Stimulated activated CD8-positive, alpha-beta memory T cell treated with anti-CD3 and anti-CD28 coated beads, Interleukin-2, amount 100 ng/mL, for 1 hour (primary cell): ENCODE data around the gene METRN.

Experiments
- DNase-seq, 2 donors: peaks; one replicate each; pipeline ENCODE4 v3.0.0-alpha.2; 2020; ENCODE audit warnings: low read depth in 2 of 2

METRN gene

GRCh38 chr16:677316-678190, 37.4 kb upstream of the METRN start:
- no peak for DNase-seq

DNA sequence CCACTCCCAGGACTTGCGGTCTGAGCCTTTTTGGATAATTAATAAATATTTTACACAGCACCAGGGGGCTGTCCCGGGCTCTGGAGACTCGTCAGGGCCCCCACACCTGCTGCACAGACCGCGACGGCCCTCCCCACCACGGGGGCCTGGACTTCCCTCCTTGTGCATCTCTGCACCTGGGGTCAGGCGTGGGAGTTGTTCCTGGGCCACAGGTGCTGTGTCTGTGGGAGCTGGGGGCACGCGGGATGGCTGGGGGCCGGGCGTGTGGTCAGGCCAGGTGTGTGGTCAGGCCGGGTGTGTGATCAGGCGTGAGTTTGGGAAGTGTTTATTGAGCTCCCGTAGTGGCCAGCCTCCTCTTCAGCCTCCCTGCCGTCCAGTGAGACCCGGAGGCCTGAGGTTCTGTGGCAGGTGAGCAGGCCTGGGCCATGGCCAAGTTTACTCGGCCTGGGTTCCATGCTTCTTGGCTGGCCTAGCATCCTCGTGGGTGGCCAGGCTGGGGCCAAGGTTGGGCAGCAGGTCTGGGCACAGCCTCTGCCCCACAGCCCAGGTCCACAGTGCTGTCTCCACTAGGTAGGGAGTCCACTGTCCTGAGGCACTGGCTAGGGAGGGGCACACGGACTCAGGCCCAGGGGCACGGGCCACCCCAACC, 36.6 kb upstream of the METRN start:
- DNase-seq: no peak

- peak in 1 of 2 donors; percentile 35 for DNase-seq
These were observed 35.8 kb upstream of the METRN start for GRCh38 chr16:678858-679813.

- peak; percentile 65 to 83 for DNase-seq
These were observed 34.9 kb upstream of the METRN start, which contains the start of gene STUB1 for GRCh38 chr16:679814-680624. Gene STUB1 (plus strand): TSS chr16:680410. CDS start chr16:680526, 116 bp downstream.

DNA sequence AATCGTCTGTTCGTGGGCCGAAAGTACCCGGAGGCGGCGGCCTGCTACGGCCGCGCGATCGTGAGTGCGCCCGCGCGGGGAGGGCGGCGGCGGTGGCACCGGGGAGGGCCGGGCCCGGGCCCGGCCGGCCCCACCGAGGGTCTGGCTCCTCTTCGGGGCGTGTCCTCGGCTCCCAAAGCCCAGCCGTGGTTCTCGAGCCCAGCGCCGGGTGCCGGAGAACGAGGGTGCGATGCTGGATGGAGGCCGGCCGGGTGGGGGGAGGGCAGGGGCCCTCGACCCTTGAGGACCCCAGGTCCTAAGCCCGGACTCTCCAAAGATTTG, 34.3 kb upstream of the METRN start:
- no peak for DNase-seq

DNA sequence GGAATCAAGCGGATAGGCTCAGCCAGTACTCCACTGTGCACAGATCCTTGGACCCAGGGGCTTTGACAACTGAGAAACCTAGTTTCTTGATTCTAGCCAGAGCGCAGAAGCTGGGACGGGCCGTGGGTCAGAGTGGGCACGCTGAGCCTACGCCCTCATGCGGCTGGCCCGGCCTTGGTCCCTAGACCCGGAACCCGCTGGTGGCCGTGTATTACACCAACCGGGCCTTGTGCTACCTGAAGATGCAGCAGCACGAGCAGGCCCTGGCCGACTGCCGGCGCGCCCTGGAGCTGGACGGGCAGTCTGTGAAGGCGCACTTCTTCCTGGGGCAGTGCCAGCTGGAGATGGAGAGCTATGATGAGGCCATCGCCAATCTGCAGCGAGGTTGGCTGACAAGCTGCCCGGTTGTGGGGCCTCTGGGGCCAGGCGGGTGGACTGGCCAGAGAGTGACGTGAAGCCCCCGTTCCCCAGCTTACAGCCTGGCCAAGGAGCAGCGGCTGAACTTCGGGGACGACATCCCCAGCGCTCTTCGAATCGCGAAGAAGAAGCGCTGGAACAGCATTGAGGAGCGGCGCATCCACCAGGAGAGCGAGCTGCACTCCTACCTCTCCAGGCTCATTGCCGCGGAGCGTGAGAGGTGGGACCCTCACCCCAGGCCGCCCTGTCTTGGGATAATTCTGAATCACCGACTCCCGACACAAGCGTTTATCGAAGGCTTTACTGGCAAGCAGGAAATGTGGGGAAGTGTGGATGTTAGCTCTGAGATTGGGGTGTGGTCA, 33.8 kb upstream of the METRN start:
- no peak for DNase-seq

DNA sequence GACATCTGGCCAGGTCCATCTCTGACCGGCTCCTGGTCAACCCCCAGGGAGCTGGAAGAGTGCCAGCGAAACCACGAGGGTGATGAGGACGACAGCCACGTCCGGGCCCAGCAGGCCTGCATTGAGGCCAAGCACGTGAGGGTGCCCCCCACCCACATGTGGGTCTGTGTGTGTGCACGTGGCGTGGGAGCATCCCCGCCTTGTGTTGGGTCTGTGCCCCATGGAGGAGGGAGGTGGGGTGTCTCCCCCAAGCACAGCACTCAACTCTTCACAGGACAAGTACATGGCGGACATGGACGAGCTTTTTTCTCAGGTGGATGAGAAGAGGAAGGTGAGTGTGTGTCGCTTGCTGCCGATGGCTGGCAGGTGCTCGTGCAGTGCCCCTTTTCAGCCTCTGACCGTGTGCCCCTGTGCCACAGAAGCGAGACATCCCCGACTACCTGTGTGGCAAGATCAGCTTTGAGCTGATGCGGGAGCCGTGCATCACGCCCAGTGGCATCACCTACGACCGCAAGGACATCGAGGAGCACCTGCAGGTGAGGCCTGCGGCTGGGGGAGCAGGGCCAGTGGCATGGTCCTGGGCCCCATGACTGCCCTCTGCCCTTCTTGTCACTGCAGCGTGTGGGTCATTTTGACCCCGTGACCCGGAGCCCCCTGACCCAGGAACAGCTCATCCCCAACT, 33.0 kb upstream of the METRN start:
- no peak for DNase-seq

DNA sequence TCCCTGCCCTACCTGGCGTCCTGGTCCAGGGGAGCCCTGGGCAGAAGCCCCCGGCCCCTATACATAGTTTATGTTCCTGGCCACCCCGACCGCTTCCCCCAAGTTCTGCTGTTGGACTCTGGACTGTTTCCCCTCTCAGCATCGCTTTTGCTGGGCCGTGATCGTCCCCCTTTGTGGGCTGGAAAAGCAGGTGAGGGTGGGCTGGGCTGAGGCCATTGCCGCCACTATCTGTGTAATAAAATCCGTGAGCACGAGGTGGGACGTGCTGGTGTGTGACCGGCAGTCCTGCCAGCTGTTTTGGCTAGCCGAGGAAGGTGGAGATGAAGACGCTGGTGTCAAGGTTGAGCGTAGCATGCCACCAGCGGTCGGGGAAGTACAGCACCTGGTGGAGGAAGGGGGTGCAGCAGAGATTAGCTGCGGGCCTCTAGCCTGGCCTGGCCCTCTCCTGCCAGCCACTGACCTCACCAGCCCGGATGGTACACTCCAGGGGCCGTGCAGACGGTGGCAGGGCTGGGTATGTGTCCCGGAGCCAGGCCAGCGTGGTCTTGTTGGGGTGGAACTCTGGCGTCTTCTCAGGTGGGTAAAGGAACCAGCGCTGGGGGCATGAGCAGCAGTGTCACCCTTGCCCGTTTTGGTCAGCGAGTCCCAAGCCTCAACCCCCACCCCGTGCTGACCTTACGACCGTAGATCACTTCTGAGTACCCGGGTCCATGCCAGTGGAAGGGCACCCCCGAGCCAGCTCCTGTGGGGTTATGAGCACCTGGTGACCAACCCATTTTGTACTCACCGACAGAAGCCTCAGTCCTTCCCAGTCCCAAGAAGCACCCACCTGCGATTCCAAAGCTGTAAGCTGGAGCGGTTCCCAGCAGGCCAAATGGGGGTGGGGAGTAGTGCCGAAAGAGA, 32.2 kb upstream of the METRN start:
- no peak for DNase-seq

DNA sequence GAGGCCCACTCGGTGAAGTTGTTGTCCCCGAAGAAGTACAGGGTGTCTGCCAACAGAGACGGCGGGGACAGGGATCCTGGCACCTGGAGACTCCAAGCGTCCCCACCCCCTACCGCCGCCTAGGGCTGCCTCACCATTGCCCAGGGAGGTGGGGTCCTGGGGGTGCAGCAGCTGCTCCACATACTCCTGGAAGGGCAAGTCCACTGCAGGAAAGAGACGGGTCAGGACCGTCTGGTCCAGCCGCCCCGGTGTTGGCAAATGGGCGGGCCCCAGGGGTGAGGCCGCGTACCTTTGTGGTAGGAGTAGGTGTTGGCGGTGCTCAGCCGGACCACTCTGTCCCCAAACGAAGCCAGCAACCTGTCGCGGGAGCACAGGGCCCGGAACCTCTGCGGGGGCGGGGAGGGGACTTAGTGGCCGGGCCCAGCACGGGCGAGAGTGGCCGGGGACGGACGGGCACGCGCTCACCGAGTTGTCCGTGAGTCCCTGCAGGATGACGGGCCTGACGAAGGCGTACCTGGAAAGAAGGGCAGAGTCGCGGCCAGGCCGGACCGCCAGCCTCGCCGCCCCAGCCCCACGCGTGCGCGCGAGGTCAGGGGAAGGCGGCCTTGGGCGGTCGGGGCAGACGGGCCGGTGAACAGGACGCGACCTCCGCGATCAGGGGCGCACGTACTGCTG, 31.4 kb upstream of the METRN start:
- no peak for DNase-seq

DNA sequence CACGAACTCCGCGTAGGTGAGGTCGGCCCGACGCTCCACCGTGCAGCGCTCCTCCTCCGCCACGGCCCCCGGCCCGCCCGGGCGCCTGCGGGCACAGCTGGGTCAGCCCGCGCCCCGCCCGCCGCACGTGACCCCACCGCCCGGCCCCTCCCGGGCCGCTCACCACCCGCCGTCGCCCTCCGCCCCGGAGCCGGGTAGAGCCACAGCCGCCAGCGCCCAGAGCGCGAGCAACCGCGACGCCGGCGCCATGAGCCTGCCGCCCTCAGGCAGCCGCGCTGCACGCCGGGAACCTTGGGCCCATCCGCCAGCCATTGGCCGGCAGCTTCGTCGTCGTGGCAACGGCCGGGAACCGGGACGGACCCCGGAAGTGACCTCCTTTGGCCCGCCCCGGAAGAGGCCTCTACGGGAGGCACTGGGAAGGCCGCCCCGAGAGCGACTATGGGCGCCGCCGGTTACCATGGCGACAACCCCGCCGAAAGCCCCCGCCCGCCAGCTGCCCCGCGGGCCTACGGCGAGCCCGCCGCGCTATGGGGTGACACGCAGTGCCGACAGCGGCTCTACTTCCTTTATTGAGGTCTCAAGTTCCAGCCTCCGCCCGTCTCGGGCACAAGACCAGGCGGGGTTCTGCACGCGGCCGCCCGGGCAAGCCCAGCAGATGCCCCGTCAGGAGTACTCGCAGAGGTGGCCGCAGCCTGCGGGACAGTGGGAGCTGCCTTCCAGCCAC, 30.7 kb upstream of the METRN start, which contains the start of gene JMJD8:
Gene JMJD8 (minus strand): TSS at position 264 of the 724 bp plus-strand sequence. CDS start 15 bp downstream, at position 249.
- peak; percentile 92 for DNase-seq

DNA sequence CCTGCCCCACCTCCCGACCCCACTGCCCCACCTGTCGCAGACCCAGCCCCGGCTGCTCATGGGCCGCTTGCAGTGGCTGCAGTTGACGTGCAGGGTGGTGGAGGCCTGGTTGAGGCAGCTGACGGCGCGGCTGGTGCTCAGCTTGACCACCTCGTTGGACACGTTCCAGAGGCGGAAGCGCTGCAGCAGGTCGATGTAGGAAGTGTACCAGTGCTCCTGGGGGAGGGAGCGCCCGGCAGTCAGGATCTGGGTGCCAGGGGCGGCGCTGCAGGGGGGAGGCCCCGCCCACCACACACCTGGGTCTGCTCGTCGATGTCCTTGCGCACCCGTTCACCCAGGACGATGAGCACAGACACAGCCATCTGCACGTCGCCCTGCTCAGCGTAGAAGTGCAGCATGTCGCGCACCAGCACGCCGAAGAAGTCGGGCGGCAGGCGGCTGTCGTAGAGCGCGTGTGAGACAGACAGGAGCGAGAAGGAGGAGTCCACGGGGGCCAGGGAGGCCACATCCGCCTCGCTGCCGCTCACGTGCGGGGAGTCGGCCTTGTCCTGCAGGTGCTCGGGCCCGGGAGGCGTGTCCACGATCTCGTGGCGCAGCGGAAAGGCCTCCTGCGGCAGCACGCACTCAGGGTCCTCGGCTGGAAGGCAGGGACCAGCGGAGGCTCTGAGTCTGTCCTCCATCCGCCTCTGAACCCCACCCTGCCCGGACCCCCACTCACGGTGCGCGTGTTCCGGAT, 29.8 kb upstream of the METRN start:
- no peak for DNase-seq

GRCh38 chr16:685967-686366, 29.0 kb upstream of the METRN start:
- DNase-seq: no peak

GRCh38 chr16:686459-687260, 28.3 kb upstream of the METRN start:
- DNase-seq: no peak

- DNase-seq: no peak
These were observed 27.4 kb upstream of the METRN start for GRCh38 chr16:687499-687898.

- no peak for DNase-seq
These were observed 25.6 kb upstream of the METRN start for GRCh38 chr16:689175-689897.
